HG03378 (cell line): ENCODE measurements around the gene PROM2.

Experiments used
- ATAC-seq: cut with Tn5 transposase; IDR thresholded peaks from one replicate; pipeline ENCODE4 v1.9.1; 2021; ENCODE audit warnings: mild to moderate bottlenecking, moderate library complexity; ENCODE audit not compliant: unreplicated experiment

Gene PROM2

GRCh38 chr2:95319481-95320343 is 45.5 kb downstream of the PROM2 start:
- no peak for ATAC-seq

GRCh38 chr2:95320344-95320712 is 46.1 kb downstream of the PROM2 start:
- ATAC-seq: no peak

GRCh38 chr2:95320986-95321767 is 46.9 kb downstream of the PROM2 start:
- no peak for ATAC-seq

- no peak for ATAC-seq
Observed at GRCh38 chr2:95323347-95324155, 49.3 kb downstream of the PROM2 start.

- no peak for ATAC-seq
Observed at GRCh38 chr2:95325026-95325425, 50.8 kb downstream of the PROM2 start.

- ATAC-seq: no peak
Observed at GRCh38 chr2:95325590-95326432, 51.6 kb downstream of the PROM2 start.

- ATAC-seq: no peak
Observed at GRCh38 chr2:95326433-95327140, 52.3 kb downstream of the PROM2 start.

GRCh38 chr2:95327861-95328260 is 53.6 kb downstream of the PROM2 start:
- no peak for ATAC-seq

GRCh38 chr2:95328358-95329125 is 54.3 kb downstream of the PROM2 start:
- ATAC-seq: no peak

GRCh38 chr2:95329401-95329800 is 55.2 kb downstream of the PROM2 start:
- ATAC-seq: no peak

- no peak for ATAC-seq
Observed at GRCh38 chr2:95329891-95330793, 55.9 kb downstream of the PROM2 start.

- ATAC-seq: no peak
Observed at GRCh38 chr2:95330794-95331338, 56.6 kb downstream of the PROM2 start.

GRCh38 chr2:95331606-95332005 is 57.4 kb downstream of the PROM2 start:
- no peak for ATAC-seq

GRCh38 chr2:95332036-95332435 is 57.8 kb downstream of the PROM2 start:
- no peak for ATAC-seq

- no peak for ATAC-seq
Observed at GRCh38 chr2:95333056-95333455, 58.8 kb downstream of the PROM2 start.

- no peak for ATAC-seq
Observed at GRCh38 chr2:95333888-95334338, 59.7 kb downstream of the PROM2 start.

- no peak for ATAC-seq
Observed at GRCh38 chr2:95334916-95335641, 60.8 kb downstream of the PROM2 start.
